ENCODE data around the gene JAML. TPM values are rescaled to one million over a fixed set of nuclear protein-coding genes. Genes with fewer than 3 reads are reported as not detected.

The JAML gene
- total and polyA plus RNA-seq, 2 of the 4 experiments (the other 2 are of a cell fraction), result not detected

DNA sequence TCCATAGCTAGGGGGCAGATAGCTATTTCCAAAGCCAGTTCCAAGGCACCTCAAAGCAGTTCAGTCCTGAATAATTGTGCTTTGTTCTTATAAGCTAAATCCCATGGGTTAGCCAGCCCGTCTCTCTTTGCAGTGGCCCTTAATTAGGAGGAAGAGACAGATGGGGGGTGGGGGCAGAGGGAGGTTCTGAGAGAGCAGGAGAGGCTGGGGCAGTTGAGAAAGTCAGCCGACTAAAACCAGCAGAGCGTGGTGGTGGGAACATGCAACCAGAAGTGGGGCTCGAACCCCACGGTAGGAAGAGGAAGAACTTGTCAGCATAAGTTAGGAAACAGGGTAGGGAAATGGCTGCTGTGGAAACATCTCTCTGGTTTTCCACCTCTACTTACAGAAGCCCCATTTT, 61.3 kb downstream of the JAML start:
- H3K27ac ChIP-seq (ENCODE audit: insufficient read depth, low read length), result no peak overlapping the region
- H3K4me3 ChIP-seq (ENCODE audit: insufficient read depth, low read depth, low read length), result no peak overlapping the region
- no peak overlapping the region for H2BK20ac ChIP-seq (ENCODE audit: low read depth, low read length)
- no peak overlapping the region for H3K56ac ChIP-seq (ENCODE audit: extremely low read depth, insufficient read depth, low read length)
- no peaks in the 10 kb centered on the region for H3K9me1 ChIP-seq (ENCODE audit: insufficient read depth, low read length)
- no peaks in the 10 kb centered on the region for H3K9me3 ChIP-seq (ENCODE audit: control insufficient read depth, insufficient read depth, low read length)
- H3K23ac ChIP-seq (ENCODE audit: low read depth, low read length), result no peak overlapping the region
- no peak for TF ChIP-seq CEBPB (IDR thresholded peaks at IDR 0.05; ENCODE audit: low read depth, low read length)
- no peak for TF ChIP-seq MAZ (IDR thresholded peaks at IDR 0.05; ENCODE audit: borderline replicate concordance, low read depth, low read length)
- no peak for TF ChIP-seq RAD21 (IDR thresholded peaks at IDR 0.05; ENCODE audit: low read length)
- TF ChIP-seq SMC3 (IDR thresholded peaks at IDR 0.05; ENCODE audit: low read depth, low read length), result no peak
- no peak for TF ChIP-seq CHD1 (IDR thresholded peaks at IDR 0.05; ENCODE audit: low read depth, low read length)
- TF ChIP-seq, protein P1, sequence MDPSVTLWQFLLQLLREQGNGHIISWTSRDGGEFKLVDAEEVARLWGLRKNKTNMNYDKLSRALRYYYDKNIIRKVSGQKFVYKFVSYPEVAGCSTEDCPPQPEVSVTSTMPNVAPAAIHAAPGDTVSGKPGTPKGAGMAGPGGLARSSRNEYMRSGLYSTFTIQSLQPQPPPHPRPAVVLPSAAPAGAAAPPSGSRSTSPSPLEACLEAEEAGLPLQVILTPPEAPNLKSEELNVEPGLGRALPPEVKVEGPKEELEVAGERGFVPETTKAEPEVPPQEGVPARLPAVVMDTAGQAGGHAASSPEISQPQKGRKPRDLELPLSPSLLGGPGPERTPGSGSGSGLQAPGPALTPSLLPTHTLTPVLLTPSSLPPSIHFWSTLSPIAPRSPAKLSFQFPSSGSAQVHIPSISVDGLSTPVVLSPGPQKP (IDR thresholded peaks at IDR 0.05; ENCODE audit: borderline replicate concordance, low read depth, low read length), result no peak
- TF ChIP-seq RCOR1 (IDR thresholded peaks at IDR 0.05; ENCODE audit: insufficient replicate concordance, low read length), result no peak
- no peak for TF ChIP-seq FOS (IDR thresholded peaks at IDR 0.05; ENCODE audit: low read depth, low read length)
- no peak for TF ChIP-seq MXI1 (IDR thresholded peaks at IDR 0.05; ENCODE audit: borderline replicate concordance, low read depth, low read length)
- TF ChIP-seq, protein P2, sequence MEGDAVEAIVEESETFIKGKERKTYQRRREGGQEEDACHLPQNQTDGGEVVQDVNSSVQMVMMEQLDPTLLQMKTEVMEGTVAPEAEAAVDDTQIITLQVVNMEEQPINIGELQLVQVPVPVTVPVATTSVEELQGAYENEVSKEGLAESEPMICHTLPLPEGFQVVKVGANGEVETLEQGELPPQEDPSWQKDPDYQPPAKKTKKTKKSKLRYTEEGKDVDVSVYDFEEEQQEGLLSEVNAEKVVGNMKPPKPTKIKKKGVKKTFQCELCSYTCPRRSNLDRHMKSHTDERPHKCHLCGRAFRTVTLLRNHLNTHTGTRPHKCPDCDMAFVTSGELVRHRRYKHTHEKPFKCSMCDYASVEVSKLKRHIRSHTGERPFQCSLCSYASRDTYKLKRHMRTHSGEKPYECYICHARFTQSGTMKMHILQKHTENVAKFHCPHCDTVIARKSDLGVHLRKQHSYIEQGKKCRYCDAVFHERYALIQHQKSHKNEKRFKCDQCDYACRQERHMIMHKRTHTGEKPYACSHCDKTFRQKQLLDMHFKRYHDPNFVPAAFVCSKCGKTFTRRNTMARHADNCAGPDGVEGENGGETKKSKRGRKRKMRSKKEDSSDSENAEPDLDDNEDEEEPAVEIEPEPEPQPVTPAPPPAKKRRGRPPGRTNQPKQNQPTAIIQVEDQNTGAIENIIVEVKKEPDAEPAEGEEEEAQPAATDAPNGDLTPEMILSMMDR (conservative IDR thresholded peaks at IDR 0.05; ENCODE audit: low read depth, low read length), result no peak
- TF ChIP-seq RFX5 (IDR thresholded peaks at IDR 0.05; ENCODE audit: low read depth, low read length), result no peak
- no peak for TF ChIP-seq POLR2A (IDR thresholded peaks at IDR 0.05; ENCODE audit: low read depth, low read length)
- TF ChIP-seq, protein P3, sequence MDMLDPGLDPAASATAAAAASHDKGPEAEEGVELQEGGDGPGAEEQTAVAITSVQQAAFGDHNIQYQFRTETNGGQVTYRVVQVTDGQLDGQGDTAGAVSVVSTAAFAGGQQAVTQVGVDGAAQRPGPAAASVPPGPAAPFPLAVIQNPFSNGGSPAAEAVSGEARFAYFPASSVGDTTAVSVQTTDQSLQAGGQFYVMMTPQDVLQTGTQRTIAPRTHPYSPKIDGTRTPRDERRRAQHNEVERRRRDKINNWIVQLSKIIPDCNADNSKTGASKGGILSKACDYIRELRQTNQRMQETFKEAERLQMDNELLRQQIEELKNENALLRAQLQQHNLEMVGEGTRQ (IDR thresholded peaks at IDR 0.05; ENCODE audit: low read depth, low read length), result no peak
- no peak for TF ChIP-seq BHLHE40 (IDR thresholded peaks at IDR 0.05; ENCODE audit: low read depth, low read length)
- no peak for TF ChIP-seq NFE2L2 (IDR thresholded peaks at IDR 0.05; ENCODE audit: low read depth, low read length)
- TF ChIP-seq MAFK (IDR thresholded peaks at IDR 0.05; ENCODE audit: low read depth, low read length), result no peak
- DNase-seq, result no peak
- CTCF ChIA-PET, result no interaction called here
- intact Hi-C loops (cut with micrococcal nuclease) (no loop called here), in situ Hi-C loops (cut with MboI; ENCODE audit: low sequenced_read_pairs) (no loop called here), dilution Hi-C loops (cut with HindIII; ENCODE audit: low sequenced_read_pairs, unreplicated experiment) (no loop called here)
- no peak overlapping the region for H3K18ac ChIP-seq (ENCODE audit: low read depth, low read length)
- no peak overlapping the region for H2BK120ac ChIP-seq (ENCODE audit: low read depth, low read length)
- no peak overlapping the region for H3K4me2 ChIP-seq (ENCODE audit: low read depth, low read length)
- no peaks in the 10 kb centered on the region for H3K79me1 ChIP-seq (ENCODE audit: low read depth in 1 of 2, low read length in 2 of 2)
- POLR2A ChIA-PET (ENCODE audit: unreplicated experiment), result no interaction called here
- H2BK5ac ChIP-seq (ENCODE audit: low read depth, low read length, poor library complexity, severe bottlenecking), result no peak overlapping the region
- H3K36me3 ChIP-seq (ENCODE audit: control insufficient read depth, insufficient read depth, low read length), result no peaks in the 10 kb centered on the region
- H4K5ac ChIP-seq (ENCODE audit: low read depth, low read length), result no peak overlapping the region
- H4K91ac ChIP-seq (ENCODE audit: insufficient read depth, low read depth, low read length), result no peak overlapping the region
- no peak overlapping the region for H2AFZ ChIP-seq (replicated peaks; ENCODE audit: low read length, poor library complexity)
- no peak overlapping the region for H3K14ac ChIP-seq (replicated peaks; ENCODE audit: low read depth, low read length)
- no peak overlapping the region for H2BK15ac ChIP-seq (ENCODE audit: low read depth, low read length)
- no peak overlapping the region for H2AK5ac ChIP-seq (ENCODE audit: low read depth, low read length)
- H4K20me1 ChIP-seq (ENCODE audit: insufficient read depth, low read length), result no peaks in the 10 kb centered on the region
- H3K4me1 ChIP-seq (ENCODE audit: control insufficient read depth, insufficient read depth, low read length), result no peaks in the 10 kb centered on the region
- no peak overlapping the region for H2AK9ac ChIP-seq (replicated peaks; ENCODE audit: low read depth, low read length, poor library complexity)
- peaks cover 31% of the 10 kb centered on the region for H3K27me3 ChIP-seq (ENCODE audit: control insufficient read depth, insufficient read depth, low read length)
- BruUV-seq (replicated peaks), result no TSS peak
- H3K4ac ChIP-seq (ENCODE audit: low read depth, low read length), result no peak overlapping the region
- H3K9ac ChIP-seq (ENCODE audit: low read depth, low read length), result no peak overlapping the region
- ATAC-seq (ENCODE audit: low read depth), result no peak
- H4K8ac ChIP-seq (ENCODE audit: low read depth in 2 of 2, low read length in 2 of 2), result no peak overlapping the region
- 50% methylated on average over 1 of the region's 5 CpGs; no CpG with 5 or more reads in 1 of the 2 experiments for WGBS, 2 experiments (ENCODE audit: extremely low coverage in 2 of 2, insufficient read length in 1 of 2)
